NCI-H1417 (cell line): ENCODE data around the gene SORCS3.
A peak's percentile ranks its signal among the peaks of the same experiment; 100 is the strongest.

Source experiments
- DNase-seq, 3 experiments: peaks; one replicate each; lab custom pipeline; 2025; lab: John Stamatoyannopoulos, UW

The SORCS3 gene

GRCh38 chr10:105104297-105104696 is 463.2 kb downstream of the SORCS3 start:
- DNase-seq = no peak

- no peak for DNase-seq
These were observed 468.1 kb downstream of the SORCS3 start for GRCh38 chr10:105109164-105109563.

- no peak for DNase-seq
These were observed 471.8 kb downstream of the SORCS3 start for GRCh38 chr10:105112862-105113261.

GRCh38 chr10:105113666-105114065 is 472.6 kb downstream of the SORCS3 start:
- DNase-seq = no peak

DNA sequence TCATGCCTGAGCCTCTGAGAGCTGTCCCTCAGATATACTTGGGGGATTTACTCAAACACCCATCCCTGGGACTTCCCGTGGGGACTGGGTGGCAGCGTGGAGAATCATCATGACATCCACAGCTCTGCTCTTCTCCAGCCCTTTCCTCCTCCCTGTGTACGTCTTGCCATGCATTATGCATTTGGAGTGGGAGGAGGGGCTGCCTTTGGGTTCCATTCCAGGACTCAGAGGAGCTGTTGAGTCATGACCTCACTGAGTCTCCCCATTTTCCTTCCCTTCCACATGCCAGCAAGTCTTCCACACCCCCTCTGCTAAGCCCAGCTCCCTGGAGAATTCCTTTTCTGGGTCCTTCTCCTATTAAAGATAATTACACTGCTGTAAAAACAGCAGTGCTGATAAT is 480.7 kb downstream of the SORCS3 start:
- DNase-seq = no peak

DNA sequence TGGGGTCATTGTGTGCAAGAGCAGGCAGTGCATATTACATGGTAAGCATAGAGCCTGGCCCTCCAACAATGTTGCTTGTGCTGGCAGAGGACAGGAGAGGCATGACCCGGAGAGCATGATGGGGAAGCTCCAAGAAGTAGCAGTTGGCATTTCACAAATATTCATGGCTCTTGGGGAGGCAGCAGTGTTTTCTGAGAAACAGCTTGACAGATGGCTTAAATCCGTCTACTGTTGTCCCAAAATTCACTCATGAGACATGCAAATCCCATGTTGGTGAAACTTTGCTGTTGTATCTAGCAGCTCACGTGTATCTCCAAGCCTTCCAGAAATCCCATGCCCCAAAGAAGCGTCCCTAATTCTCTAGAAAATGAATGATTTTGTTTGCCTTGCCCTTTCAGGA is 487.0 kb downstream of the SORCS3 start:
- no peak for DNase-seq

GRCh38 chr10:105138358-105138757 is 497.3 kb downstream of the SORCS3 start:
- peak in 1 of 3 experiments; percentile 1 for DNase-seq

- DNase-seq = no peak
These were observed 498.3 kb downstream of the SORCS3 start for GRCh38 chr10:105139363-105139896.

- no peak for DNase-seq
These were observed 499.5 kb downstream of the SORCS3 start for GRCh38 chr10:105140600-105140999.

DNA sequence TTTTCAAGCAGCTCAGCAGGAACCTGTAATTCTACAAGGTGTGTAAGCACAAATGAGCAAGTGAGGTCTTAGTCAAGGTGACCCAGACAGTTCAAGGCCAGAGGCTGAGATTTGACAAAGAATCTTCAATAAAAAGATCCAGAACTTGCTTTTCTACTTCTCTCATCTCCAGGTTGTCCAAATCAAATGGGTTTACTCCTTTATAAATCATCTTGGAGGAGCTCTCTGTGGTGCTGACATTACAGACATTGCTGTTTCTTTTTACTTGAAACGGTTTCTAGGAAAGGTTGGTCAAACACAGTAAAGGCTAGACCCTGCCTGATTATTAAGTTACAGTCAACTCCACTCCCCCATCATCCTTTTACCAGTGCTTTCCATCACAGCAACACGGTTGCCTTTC is 504.6 kb downstream of the SORCS3 start:
- DNase-seq = no peak

GRCh38 chr10:105146436-105146835 is 505.3 kb downstream of the SORCS3 start:
- no peak for DNase-seq

DNA sequence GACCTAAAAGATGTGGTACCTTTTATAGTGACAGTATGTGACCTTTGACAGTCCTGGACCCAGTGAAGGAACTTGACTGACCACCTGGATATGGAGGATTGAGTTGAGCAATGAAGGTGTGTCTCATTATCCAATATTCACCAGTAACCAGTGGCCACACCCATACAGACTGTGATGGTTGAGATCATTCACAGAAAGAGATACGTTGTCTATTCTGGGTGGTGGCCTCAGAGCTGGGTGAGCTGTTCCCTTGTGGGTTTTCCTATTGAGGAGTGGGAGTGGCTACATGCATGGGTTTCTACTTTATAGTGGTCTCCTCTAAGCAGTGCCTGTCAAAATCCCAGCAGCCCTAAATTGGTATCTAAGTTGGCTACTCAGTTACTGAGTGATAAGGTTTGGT is 507.4 kb downstream of the SORCS3 start:
- DNase-seq = no peak

- DNase-seq = no peak
These were observed 507.8 kb downstream of the SORCS3 start for GRCh38 chr10:105148921-105149320.

GRCh38 chr10:105149371-105149891 is 508.3 kb downstream of the SORCS3 start:
- DNase-seq = no peak

DNA sequence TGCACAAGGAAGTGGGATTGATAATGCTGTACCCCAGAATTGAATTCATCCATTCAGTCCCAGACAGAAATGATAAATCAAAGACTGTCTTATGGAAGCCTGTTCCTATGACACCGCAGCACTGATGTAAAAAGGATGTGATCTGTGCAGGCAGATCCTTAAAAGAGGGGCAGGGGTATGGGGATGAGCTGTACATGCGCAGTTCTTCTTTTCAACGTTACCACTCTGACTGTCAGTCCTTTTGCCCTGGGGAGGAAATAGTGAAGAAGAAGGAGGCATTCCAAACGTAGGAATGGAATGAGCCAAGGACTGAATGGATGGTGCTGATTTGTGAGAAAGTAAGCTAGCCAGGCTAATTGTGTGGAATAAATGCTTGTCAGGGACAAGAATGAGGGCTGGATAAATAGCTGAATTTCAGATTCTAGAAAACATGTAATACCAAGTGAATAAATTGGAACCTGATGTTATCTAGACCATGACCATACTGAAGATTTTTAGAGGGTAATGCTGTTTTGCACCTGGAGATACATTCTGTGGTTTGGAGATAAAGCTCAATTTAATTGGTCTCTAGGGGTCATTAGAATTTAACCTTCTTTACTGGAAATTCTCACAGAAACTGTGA is 509.3 kb downstream of the SORCS3 start:
- no peak for DNase-seq

DNA sequence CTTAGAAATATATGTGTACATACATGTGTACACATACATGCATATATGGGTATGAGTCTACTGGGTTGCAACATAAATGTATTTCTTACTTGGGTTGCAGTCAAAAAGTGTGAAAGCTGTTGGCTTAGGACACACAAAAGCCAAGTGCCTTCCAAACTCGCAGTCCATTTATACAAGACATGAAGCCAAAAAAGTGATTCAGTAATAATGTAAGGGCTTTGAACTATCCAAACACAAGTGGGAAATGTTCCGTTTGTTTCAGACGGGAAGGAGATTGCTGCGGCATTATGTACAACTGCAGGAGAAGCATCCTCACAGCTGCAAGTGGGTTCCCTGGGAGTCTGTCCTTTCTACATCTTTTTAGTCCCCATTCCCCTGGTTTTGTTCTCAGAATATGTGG is 513.6 kb downstream of the SORCS3 start:
- no peak for DNase-seq

DNA sequence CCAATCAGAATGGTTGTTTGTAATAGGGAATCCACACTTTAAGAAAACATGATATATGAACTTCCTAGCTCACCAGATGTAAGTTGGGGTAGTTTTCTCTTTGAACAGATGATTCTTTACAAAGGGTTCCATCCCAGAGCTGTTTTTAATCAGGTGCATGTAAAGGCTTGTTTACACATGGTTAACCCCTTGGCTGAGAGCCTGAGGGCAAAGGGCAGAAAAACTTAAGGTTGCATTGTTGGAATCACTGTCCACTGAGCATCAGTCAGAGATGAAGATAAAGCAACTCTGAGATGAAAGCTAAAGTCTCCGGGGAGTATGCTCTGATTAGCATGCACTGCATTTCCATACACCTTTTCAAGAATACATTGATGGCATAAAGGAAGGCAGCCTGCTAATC is 518.2 kb downstream of the SORCS3 start:
- no peak for DNase-seq

GRCh38 chr10:105161149-105161548 is 520.1 kb downstream of the SORCS3 start:
- DNase-seq = no peak

DNA sequence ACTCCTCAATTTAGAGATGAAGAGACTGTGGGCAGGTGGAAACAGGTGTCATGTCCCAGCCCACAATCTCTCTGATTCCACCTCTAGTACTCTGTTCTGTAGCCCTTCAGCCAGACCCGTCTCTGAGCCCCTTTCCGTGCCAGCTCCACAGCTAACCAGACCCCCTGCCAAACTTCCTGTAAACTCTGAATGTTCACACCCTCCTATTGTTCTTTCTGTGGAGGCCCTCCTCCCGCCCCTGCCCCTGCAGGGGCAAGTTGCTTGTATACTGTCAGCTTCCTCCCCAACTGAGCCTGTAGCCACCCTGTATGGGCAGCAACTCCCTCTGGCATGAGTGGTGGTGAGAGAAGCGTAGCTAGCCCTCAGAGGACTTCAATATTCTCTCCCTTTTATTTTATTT is 520.7 kb downstream of the SORCS3 start:
- no peak for DNase-seq

GRCh38 chr10:105170521-105170920 is 529.4 kb downstream of the SORCS3 start:
- DNase-seq = peak in 1 of 3 experiments; percentile 1

DNA sequence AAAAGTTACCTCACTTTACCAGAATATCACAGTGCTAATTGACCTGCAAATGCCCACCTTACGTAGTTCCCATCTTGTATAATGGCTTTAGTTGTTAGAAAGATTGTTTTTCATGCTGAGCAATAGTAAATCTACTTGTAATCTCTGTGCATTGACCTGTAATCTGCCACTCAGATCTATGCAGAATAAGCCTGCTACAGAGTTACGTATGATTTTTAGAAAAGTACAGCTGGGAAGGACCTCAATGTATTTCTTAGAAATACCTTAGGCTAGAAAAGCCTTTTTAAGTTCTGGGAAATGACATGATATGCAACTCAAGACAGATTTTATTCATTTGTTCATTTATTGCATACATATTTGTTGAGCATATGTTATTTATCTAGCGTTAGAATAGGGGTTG is 530.9 kb downstream of the SORCS3 start:
- DNase-seq = no peak

DNA sequence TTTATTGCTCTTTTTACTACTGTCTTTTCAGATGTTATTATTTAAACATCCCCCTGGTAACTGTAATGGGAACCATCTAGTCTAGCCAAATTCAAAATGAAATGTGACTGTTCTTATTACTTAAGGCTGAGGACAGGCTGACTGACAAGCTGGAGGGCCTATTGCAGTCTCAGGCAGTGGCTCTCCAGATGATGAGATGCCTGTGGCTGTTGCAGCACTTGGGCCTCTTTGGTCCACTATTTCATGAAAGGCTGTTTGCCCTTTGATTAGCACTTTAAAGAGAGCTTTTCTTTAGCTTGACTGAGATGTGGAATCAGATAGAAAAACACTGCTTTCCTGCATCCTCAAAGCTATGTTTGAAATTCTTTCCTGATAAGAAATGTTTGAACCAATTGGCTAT is 540.5 kb downstream of the SORCS3 start:
- no peak for DNase-seq

DNA sequence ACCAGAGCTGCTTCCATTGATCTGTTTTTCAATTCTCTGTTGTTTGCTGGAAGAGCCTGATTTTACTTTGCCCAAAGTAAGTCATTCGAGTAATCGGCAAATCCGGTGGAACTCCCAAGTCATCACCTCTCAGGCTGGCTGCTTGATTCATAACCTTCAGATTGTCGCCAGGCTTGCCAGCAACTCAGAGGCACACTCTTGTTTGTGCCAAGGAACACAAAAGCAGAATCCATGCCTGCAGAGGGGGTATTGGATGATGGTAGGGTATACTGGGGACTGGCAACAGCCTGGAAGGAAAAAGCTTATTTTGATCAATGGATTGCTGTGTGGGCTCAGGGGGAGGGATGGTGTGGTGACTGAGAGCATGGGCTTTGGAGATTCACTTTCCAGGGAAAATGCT is 542.4 kb downstream of the SORCS3 start:
- DNase-seq = no peak

DNA sequence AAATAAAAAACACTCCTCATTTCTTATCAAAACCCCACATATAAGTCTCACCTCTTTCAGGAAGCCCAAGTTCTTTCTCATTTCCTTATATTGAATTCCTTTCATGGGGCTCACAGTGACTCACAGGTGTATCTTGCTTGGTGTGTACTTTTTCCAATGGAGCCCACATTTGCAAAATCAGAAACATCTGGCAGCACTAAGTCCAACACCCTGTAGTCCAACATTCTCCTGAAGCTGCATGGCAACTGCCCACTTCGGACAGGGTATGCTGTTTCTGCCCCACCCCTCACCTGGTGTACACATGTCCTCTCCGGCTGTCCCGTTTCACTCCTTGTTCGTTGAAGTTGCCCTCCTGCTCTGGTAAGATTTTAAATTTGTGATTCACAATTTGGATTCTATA is 544.1 kb downstream of the SORCS3 start:
- DNase-seq = no peak
